HEK293 (cell line): ENCODE measurements around the gene SLC37A3.

ENCODE experiments used
- CTCF ChIP-seq: fragments of 450-650 bp; formaldehyde crosslinking; IDR thresholded peaks from 2 replicates; pipeline ENCODE4 v1.5.1; 2016; ENCODE audit warnings: missing biosample characterization, missing genetic modification characterization
- PBX3 ChIP-seq: sonication (generic); formaldehyde crosslinking; IDR thresholded peaks from 2 replicates; pipeline ENCODE4 v1.8.1; 2022; ENCODE audit warnings: mild to moderate bottlenecking, moderate library complexity, missing genetic modification reagents
- ZBTB7A ChIP-seq: fragments of 450-650 bp; formaldehyde crosslinking; IDR thresholded peaks from 2 replicates; pipeline ENCODE4 v1.5.1; 2016; ENCODE audit warnings: low read depth, missing biosample characterization, missing genetic modification characterization
- ZNF133 ChIP-seq: fragments of 450-650 bp; formaldehyde crosslinking; IDR thresholded peaks from 2 replicates; pipeline ENCODE4 v1.5.1; 2016; ENCODE audit warnings: missing biosample characterization, missing genetic modification characterization
- ZNF768 ChIP-seq: fragments of 450-650 bp; formaldehyde crosslinking; IDR thresholded peaks from 2 replicates; pipeline ENCODE4 v1.5.1; 2018; ENCODE audit warnings: missing biosample characterization, mild to moderate bottlenecking, missing genetic modification characterization
- ZNF776 ChIP-seq: fragments of 450-650 bp; formaldehyde crosslinking; IDR thresholded peaks from 2 replicates; pipeline ENCODE4 v1.5.0; 2017; ENCODE audit warnings: missing biosample characterization, missing genetic modification characterization, borderline replicate concordance
- ZNF785 ChIP-seq: fragments of 450-650 bp; formaldehyde crosslinking; IDR thresholded peaks from 2 replicates; pipeline ENCODE4 v1.5.1; 2016; ENCODE audit warnings: missing biosample characterization, missing genetic modification characterization
- TF ChIP-seq, protein P1 (sequence below): fragments of 450-650 bp; formaldehyde crosslinking; IDR thresholded peaks from 2 replicates; pipeline ENCODE4 v1.5.1; 2016; ENCODE audit warnings: missing biosample characterization, missing genetic modification characterization
- TF ChIP-seq, protein P2 (sequence below): fragments of 450-650 bp; formaldehyde crosslinking; IDR thresholded peaks from 2 replicates; pipeline ENCODE4 v1.5.1; 2016; ENCODE audit warnings: missing biosample characterization, missing genetic modification characterization
- TF ChIP-seq, protein P3 (sequence below): fragments of 450-650 bp; formaldehyde crosslinking; IDR thresholded peaks from 2 replicates; pipeline ENCODE4 v1.5.1; 2016; ENCODE audit warnings: missing biosample characterization, missing genetic modification characterization

DNA sequence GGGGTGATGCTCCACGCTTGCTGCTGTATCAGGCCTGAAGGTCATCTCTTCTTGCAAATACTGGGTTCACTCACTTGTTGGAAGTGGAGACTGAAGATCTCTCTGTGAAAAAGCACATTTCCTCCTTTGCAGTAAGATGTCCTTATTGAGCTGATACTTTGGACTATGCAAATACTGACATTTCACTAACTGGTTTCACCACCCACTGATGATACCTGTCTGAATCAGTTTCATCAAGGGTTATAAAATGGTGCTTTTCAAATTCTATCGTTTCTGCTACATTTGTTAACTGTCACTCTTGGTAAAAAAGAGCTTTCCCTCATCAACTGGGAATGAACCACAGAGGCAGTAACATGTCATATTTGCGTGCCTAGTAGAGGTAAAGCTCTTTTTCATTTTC lies 41.0 kb upstream of the SLC37A3 start:
- TF ChIP-seq PBX3 (CRISPR knock-in tag): no peak
- TF ChIP-seq CTCF (tag by site-specific recombination): no peak
- TF ChIP-seq ZNF768 (tag by site-specific recombination): no peak
- TF ChIP-seq, protein P1, sequence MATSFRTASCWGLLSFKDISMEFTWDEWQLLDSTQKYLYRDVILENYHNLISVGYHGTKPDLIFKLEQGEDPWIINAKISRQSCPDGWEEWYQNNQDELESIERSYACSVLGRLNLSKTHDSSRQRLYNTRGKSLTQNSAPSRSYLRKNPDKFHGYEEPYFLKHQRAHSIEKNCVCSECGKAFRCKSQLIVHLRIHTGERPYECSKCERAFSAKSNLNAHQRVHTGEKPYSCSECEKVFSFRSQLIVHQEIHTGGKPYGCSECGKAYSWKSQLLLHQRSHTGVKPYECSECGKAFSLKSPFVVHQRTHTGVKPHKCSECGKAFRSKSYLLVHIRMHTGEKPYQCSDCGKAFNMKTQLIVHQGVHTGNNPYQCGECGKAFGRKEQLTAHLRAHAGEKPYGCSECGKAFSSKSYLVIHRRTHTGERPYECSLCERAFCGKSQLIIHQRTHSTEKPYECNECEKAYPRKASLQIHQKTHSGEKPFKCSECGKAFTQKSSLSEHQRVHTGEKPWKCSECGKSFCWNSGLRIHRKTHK (tag by site-specific recombination): no peak
- no peak for TF ChIP-seq ZNF776 (tag by site-specific recombination)
- TF ChIP-seq ZBTB7A (tag by site-specific recombination): no peak
- TF ChIP-seq, protein P2, sequence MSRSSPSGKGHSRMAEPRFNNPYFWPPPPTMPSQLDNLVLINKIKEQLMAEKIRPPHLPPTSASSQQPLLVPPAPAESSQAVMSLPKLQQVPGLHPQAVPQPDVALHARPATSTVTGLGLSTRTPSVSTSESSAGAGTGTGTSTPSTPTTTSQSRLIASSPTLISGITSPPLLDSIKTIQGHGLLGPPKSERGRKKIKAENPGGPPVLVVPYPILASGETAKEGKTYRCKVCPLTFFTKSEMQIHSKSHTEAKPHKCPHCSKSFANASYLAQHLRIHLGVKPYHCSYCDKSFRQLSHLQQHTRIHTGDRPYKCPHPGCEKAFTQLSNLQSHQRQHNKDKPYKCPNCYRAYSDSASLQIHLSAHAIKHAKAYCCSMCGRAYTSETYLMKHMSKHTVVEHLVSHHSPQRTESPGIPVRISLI (tag by site-specific recombination): no peak
- TF ChIP-seq ZNF133 (tag by site-specific recombination): no peak
- TF ChIP-seq, protein P3, sequence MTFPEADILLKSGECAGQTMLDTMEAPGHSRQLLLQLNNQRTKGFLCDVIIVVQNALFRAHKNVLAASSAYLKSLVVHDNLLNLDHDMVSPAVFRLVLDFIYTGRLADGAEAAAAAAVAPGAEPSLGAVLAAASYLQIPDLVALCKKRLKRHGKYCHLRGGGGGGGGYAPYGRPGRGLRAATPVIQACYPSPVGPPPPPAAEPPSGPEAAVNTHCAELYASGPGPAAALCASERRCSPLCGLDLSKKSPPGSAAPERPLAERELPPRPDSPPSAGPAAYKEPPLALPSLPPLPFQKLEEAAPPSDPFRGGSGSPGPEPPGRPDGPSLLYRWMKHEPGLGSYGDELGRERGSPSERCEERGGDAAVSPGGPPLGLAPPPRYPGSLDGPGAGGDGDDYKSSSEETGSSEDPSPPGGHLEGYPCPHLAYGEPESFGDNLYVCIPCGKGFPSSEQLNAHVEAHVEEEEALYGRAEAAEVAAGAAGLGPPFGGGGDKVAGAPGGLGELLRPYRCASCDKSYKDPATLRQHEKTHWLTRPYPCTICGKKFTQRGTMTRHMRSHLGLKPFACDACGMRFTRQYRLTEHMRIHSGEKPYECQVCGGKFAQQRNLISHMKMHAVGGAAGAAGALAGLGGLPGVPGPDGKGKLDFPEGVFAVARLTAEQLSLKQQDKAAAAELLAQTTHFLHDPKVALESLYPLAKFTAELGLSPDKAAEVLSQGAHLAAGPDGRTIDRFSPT (tag by site-specific recombination): no peak
- TF ChIP-seq ZNF785 (tag by site-specific recombination): no peak
